Tibial nerve (tissue), 3 donors: ENCODE measurements around the gene RNU1-3.

ENCODE experiments used
- POLR2A ChIP-seq, 2 donors: fragments of 450-650 bp; IDR thresholded peaks; one replicate each; pipeline ENCODE4 v1.6.1; 2017; ENCODE audit warnings: antibody characterized with exemption in 2 of 2, mild to moderate bottlenecking in 2 of 2, moderate library complexity in 2 of 2
- TF ChIP-seq, protein P1 (sequence below), 5 experiments: fragments of 200-600 bp in 3 of 5; fragments of 450-650 bp in 2 of 5; sonication (generic) in 3 of 5; IDR thresholded peaks; one replicate each; pipeline ENCODE4 v1.5.1; 2016 to 2019; ENCODE audit warnings: antibody characterized with exemption in 5 of 5, mild to moderate bottlenecking in 3 of 5, moderate library complexity in 2 of 5

DNA sequence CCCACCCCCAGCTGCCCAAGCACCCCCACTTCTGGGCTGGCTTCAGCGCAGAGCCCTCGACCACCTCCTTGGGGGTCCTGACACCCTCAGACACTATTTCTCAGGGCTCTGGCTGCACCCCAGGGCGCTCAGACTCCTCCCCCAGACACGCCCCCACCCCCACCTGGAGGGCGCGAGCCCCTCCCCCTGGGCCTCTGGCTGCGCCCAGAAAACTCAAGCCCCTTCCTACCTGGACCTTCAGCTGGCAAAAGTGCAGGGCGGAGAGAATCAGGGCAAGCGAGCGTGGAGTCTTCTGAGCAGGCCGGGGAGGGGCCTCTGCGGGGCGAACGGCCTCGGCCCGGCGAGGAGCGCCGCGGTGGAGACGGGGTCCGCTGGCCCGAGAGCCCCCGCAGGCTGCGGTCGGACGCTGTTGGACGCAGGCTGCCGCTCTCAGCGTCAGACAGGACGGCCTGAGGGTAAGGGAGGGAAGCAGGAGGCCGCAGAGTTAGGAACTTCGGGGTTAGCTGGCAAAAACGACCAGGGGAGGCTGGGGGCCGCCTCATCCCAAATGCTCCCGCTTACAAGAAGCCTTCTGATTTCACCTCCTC lies 36.0 kb downstream of the RNU1-3 start:
- TF ChIP-seq, protein P1, sequence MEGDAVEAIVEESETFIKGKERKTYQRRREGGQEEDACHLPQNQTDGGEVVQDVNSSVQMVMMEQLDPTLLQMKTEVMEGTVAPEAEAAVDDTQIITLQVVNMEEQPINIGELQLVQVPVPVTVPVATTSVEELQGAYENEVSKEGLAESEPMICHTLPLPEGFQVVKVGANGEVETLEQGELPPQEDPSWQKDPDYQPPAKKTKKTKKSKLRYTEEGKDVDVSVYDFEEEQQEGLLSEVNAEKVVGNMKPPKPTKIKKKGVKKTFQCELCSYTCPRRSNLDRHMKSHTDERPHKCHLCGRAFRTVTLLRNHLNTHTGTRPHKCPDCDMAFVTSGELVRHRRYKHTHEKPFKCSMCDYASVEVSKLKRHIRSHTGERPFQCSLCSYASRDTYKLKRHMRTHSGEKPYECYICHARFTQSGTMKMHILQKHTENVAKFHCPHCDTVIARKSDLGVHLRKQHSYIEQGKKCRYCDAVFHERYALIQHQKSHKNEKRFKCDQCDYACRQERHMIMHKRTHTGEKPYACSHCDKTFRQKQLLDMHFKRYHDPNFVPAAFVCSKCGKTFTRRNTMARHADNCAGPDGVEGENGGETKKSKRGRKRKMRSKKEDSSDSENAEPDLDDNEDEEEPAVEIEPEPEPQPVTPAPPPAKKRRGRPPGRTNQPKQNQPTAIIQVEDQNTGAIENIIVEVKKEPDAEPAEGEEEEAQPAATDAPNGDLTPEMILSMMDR (IDR thresholded peaks at IDR 0.05), result no peak
- TF ChIP-seq POLR2A (IDR thresholded peaks at IDR 0.05), result no peak
